Nephron (organoid): ENCODE results near the gene RS1.

Source experiments
- H3K27ac Mint-ChIP-seq, 3 experiments: 2 replicates each; pipeline ENCODE4 v1.8.0; 2020; ENCODE audit warnings: mixed read lengths in 3 of 3, mild to moderate bottlenecking in 2 of 3, moderate library complexity in 1 of 3
- H3K27me3 Mint-ChIP-seq: 2 replicates; pipeline ENCODE4 v1.8.0; 2021; ENCODE audit warnings: low read depth, mild to moderate bottlenecking, moderate library complexity, mixed read lengths
- H3K36me3 Mint-ChIP-seq: 2 replicates; pipeline ENCODE4 v1.8.0; 2020; ENCODE audit warnings: low read depth, mixed read lengths
- H3K4me1 Mint-ChIP-seq: 2 replicates; pipeline ENCODE4 v1.8.0; 2020; ENCODE audit warnings: mixed read lengths
- H3K4me3 Mint-ChIP-seq, 3 experiments: 2 replicates each; pipeline ENCODE4 v1.8.0; 2020; ENCODE audit warnings: mild to moderate bottlenecking in 3 of 3, mixed read lengths in 3 of 3, moderate library complexity in 2 of 3
- H3K9me3 Mint-ChIP-seq: 2 replicates; pipeline ENCODE4 v1.8.0; 2020; ENCODE audit warnings: mixed read lengths
- TF ChIP-seq, protein P1 (sequence below), 3 experiments: fragments of 200-600 bp; sonication (generic); IDR thresholded peaks; one replicate each; pipeline ENCODE4 v1.5.0; 2021; ENCODE audit warnings: antibody characterized with exemption in 3 of 3; ENCODE audit not compliant: unreplicated experiment in 3 of 3

RS1 gene

DNA sequence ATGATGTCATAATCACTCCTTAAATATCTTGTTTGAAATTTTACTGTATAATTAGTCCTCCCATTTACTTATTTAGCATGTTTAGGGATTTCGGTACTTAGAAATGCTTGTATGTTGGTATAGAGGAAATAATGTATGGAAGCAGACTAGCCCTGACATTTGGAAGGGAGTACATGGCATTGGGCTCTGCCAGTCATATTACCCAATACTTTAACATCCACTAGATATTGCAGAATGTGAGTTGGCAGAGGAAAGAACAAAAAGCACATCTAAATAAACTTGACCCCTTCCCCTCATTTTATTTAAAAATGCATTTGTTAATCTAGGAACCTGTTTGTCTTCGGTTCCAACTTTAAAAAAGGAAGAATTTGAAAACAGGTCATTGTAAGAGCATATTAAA, 77.8 kb downstream of the RS1 start:
- Mint-ChIP-seq H3K27ac (no peak overlapping the region), H3K4me3 (no peak overlapping the region), H3K27me3 (no peaks in the 10 kb centered on the region), H3K9me3 (peaks cover 12% of the 10 kb centered on the region), H3K4me1 (peaks cover 5% of the 10 kb centered on the region), H3K36me3 (peaks cover 24% of the 10 kb centered on the region)
- TF ChIP-seq, protein P1, sequence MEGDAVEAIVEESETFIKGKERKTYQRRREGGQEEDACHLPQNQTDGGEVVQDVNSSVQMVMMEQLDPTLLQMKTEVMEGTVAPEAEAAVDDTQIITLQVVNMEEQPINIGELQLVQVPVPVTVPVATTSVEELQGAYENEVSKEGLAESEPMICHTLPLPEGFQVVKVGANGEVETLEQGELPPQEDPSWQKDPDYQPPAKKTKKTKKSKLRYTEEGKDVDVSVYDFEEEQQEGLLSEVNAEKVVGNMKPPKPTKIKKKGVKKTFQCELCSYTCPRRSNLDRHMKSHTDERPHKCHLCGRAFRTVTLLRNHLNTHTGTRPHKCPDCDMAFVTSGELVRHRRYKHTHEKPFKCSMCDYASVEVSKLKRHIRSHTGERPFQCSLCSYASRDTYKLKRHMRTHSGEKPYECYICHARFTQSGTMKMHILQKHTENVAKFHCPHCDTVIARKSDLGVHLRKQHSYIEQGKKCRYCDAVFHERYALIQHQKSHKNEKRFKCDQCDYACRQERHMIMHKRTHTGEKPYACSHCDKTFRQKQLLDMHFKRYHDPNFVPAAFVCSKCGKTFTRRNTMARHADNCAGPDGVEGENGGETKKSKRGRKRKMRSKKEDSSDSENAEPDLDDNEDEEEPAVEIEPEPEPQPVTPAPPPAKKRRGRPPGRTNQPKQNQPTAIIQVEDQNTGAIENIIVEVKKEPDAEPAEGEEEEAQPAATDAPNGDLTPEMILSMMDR (IDR thresholded peaks at IDR 0.05; ENCODE audit: unreplicated experiment in 3 of 3): no peak

DNA sequence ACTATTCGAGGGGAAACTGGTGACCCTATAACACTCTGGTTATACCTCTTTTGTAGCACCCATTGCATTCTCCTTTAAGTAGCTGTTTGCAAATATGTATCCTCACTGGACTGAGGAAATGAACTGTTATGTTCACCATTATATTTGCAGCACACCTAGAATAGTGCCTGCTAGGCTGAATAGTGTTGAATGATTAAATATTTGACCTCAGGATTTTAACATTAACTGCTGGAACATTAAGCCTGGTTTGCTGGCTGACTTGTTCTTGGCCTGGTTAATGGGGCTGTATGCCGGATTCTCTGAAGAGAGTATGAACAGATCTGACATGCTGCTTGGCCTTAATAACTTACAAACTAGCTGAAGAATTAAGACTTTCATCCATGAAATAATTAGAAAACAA, 80.1 kb downstream of the RS1 start:
- Mint-ChIP-seq H3K27me3 (no peaks in the 10 kb centered on the region), H3K9me3 (peaks cover 12% of the 10 kb centered on the region), H3K36me3 (peaks cover 26% of the 10 kb centered on the region), H3K27ac (no peak overlapping the region), H3K4me1 (peaks cover 5% of the 10 kb centered on the region), H3K4me3 (no peak overlapping the region)
- TF ChIP-seq, protein P1 (IDR thresholded peaks at IDR 0.05; ENCODE audit: unreplicated experiment in 3 of 3): no peak
